LNCaP clone FGC (cell line): ENCODE data around the gene PLCB1.

Experiments used
- DNase-seq: peaks from one replicate; pipeline ENCODE4 v3.0.0-alpha.2; 2011; ENCODE audit warnings: low read depth
- H3K4me3 ChIP-seq: 2 replicates; pipeline ENCODE4 v1.5.1; 2011; ENCODE audit warnings: mild to moderate bottlenecking, low read depth, low read length, control low read depth
- TF ChIP-seq, protein P1 (sequence below): IDR thresholded peaks from 2 replicates; pipeline ENCODE4 v1.5.1; 2012; ENCODE audit warnings: mild to moderate bottlenecking; ENCODE audit not compliant: control insufficient read depth, insufficient read depth; ENCODE audit errors: extremely low read depth

Gene PLCB1

DNA sequence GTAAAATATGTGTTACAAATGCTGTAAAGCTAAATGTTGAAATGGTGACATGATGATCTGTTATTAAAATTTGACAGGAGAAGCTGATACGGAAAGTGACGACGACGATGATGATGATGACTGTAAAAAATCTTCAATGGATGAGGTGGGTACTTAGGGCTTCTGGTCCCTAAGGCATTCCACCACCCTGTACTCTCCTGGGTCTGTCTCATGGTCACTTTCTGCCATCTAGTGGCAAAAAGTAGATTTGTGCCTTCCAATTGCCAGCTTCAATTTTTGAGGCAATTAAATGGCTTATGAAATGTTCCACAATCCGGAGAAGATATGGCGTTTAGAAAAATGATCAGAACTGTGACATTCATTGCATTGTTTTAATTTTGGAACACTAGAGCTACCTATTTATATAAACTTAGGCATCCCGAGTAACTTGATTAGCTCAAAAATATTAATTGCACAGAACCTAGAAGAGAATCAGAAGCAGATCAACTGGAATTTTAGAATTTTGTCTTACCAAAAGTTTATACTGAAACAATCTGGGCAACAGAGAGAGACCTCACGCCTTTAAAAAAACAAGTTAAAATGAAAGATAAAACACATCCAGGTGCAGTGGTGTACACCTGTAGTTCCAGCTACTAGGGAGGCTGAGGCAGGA, 590.3 kb downstream of the PLCB1 start:
- peak; percentile 40 for DNase-seq
- TF ChIP-seq, protein P1, sequence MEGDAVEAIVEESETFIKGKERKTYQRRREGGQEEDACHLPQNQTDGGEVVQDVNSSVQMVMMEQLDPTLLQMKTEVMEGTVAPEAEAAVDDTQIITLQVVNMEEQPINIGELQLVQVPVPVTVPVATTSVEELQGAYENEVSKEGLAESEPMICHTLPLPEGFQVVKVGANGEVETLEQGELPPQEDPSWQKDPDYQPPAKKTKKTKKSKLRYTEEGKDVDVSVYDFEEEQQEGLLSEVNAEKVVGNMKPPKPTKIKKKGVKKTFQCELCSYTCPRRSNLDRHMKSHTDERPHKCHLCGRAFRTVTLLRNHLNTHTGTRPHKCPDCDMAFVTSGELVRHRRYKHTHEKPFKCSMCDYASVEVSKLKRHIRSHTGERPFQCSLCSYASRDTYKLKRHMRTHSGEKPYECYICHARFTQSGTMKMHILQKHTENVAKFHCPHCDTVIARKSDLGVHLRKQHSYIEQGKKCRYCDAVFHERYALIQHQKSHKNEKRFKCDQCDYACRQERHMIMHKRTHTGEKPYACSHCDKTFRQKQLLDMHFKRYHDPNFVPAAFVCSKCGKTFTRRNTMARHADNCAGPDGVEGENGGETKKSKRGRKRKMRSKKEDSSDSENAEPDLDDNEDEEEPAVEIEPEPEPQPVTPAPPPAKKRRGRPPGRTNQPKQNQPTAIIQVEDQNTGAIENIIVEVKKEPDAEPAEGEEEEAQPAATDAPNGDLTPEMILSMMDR = peak; percentile 87
- no peak overlapping the region for H3K4me3 ChIP-seq

DNA sequence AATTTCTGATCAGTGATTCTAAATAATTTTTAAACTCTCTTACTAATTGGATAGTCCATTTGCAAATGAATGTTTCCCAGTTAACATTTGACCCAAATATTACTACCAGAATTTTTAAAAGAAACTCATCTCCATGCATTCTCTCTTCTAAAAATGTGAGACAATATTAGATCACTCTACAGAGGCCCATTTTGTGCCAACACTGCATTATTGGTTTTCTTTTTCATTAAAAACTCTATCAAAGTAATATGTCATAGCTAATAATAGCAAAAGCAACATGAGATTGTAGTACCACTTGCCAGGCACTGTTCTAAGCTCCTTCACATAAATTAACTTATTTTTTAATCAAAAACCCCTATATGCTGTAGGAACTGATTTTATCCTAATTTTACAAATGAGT, 591.2 kb downstream of the PLCB1 start:
- TF ChIP-seq, protein P1 = no peak
- DNase-seq = no peak
- H3K4me3 ChIP-seq = no peak overlapping the region

DNA sequence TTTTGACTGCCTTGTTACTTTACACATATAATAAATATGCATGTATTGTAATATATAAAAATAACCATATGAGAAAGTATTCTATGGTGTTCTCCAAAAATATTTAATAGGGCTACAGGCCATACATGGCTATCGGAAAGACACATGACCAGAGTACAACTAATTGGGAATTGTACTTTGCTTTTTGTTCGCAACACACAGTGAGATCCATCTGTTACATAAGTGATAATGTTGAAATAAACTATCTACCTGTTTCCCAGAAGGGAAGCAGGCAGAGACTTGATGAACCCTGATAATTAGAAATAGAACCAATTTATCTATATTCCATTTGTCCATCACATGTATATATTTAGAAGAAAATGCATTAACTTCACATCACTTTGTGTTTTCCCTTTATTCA, 592.8 kb downstream of the PLCB1 start:
- TF ChIP-seq, protein P1 = no peak
- H3K4me3 ChIP-seq = no peak overlapping the region
- DNase-seq = no peak

DNA sequence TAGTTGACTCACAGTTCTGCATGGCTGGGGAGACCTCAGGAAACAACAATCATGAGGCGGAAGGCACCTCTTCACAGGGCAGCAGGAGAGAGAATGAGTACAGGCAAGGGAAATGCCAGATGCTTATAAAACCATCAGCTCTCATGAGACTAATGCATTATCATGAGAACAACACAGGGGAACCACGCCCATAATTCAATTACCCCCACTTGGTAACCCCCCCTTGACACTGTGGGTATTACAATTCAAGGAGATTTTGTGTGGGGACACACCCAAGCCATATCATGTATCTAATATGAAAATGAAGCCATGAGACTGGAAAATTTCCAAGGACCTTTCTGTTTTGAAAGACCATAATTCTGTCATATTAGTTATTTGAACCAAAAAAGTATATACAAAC, 594.4 kb downstream of the PLCB1 start:
- H3K4me3 ChIP-seq = no peak overlapping the region
- DNase-seq = no peak
- TF ChIP-seq, protein P1 = no peak

DNA sequence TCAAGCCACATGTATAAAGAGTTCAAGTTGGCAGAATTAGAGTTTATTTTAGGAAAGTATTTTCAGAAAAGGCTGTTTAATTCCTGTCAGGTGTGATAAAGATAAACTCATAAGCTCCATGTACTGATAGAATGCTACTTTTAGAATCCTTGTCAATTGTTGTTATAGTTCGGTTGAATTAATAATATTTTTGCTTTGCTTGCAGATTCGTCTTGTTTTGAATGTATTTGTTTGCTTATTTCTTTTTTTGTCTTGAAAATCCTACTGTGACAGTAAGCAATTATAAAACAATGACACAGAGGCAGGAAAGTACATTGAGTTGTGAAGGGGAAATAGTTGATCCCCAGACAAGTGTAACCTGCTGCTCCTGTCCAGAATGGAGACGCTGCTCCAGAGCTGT, 602.9 kb downstream of the PLCB1 start:
- TF ChIP-seq, protein P1 = no peak
- H3K4me3 ChIP-seq = no peak overlapping the region
- DNase-seq = no peak

DNA sequence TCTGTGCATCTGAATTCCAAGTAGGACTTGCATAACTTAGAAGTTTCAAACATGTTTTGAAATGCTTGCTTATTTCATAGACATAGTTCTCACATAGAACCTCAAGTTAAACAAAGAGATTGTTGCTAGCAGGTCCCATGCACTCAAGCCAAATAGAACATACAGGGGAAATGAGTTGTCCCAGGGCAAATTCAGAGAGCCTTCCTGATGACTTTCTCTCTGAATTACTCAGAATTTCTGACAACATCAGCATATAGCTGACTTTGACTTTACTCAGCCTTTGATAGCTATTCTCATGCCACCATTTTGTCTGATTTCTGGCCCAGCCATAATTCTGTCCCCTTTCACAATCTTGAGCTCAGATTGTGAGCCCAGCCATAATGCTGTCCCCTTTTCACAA, 603.6 kb downstream of the PLCB1 start:
- no peak for DNase-seq
- no peak overlapping the region for H3K4me3 ChIP-seq
- TF ChIP-seq, protein P1 = no peak

DNA sequence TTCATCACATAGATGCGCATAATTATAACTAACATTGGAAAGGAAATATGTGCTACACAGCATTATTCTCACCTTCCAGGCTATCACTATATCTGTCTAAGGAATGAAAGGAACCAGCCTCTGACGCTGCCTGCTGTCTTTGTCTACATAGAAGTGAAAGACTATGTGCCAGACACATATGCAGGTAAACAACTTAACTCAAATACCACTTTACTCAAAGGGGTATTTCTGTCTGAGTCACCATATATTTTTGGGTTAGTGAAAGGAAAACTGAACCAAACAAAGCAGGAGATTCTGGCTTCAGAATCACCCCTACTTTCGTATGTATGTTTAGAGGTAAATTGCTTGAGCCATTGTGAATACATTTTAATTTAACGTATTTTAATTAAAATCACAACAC, 608.2 kb downstream of the PLCB1 start:
- no peak for DNase-seq
- no peak overlapping the region for H3K4me3 ChIP-seq
- TF ChIP-seq, protein P1 = no peak
